Memory B cell (primary cell): ENCODE results near the gene KRTAP10-8.
A peak's percentile ranks its signal among the peaks of the same experiment; 100 is the strongest.

Source experiments
- ATAC-seq: fragments of 150-1000 bp; cut with Tn5 transposase; 2 replicates; pipeline ENCODE4 v1.10.0; 2021; ENCODE audit warnings: low read depth, mild to moderate bottlenecking, moderate library complexity
- DNase-seq, 2 donors: peaks; one replicate each; pipeline ENCODE4 v3.0.0; 2022; ENCODE audit warnings: low spot score in 2 of 2
- H3K27ac Mint-ChIP-seq: one replicate; pipeline ENCODE4 v1.8.0; 2022; ENCODE audit warnings: mild to moderate bottlenecking, moderate library complexity, mixed read lengths
- H3K27me3 Mint-ChIP-seq: one replicate; pipeline ENCODE4 v1.8.0; 2022; ENCODE audit warnings: mixed read lengths
- H3K36me3 Mint-ChIP-seq: one replicate; pipeline ENCODE4 v1.8.0; 2022; ENCODE audit warnings: mild to moderate bottlenecking, mixed read lengths
- H3K4me1 Mint-ChIP-seq: one replicate; pipeline ENCODE4 v1.8.0; 2022; ENCODE audit warnings: mixed read lengths
- H3K4me3 Mint-ChIP-seq: one replicate; pipeline ENCODE4 v1.8.0; 2022; ENCODE audit warnings: mild to moderate bottlenecking, moderate library complexity, mixed read lengths
- H3K9me3 Mint-ChIP-seq: one replicate; pipeline ENCODE4 v1.8.0; 2022; ENCODE audit warnings: mixed read lengths

Gene KRTAP10-8, protein sequence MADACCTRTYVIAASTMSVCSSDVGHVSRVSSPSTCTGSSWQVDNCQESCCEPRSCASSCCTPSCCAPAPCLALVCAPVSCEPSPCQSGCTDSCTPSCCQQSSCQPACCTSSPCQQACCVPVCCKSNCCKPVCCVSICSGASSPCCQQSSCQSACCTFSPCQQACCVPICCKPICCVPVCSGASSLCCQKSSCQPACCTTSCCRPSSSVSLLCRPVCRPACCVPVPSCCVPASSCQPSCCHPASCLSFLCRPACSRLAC

DNA sequence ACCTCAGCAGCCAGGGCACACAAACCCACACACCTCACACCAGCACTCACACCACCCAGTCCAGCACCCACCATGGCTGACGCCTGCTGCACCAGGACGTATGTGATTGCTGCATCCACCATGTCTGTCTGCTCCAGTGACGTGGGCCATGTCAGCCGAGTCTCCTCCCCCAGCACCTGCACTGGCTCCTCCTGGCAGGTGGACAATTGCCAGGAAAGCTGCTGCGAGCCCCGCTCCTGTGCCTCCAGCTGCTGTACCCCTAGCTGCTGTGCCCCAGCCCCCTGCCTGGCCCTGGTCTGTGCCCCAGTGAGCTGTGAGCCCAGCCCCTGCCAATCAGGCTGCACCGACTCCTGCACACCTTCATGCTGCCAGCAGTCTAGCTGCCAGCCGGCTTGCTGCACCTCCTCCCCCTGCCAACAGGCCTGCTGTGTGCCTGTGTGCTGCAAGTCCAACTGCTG, at the start of gene KRTAP10-8:
Gene KRTAP10-8, plus strand, starts transcription at position 51 of the 458 bp plus-strand sequence. Its CDS starts 22 bp downstream, at position 73.
- H3K4me3 Mint-ChIP-seq = no peak within 1 kb of the TSS
- no peaks in the 10 kb centered on the region for H3K4me1 Mint-ChIP-seq
- DNase-seq (no peak), ATAC-seq (no peak)
- peaks cover 15% of the 10 kb centered on the region for H3K9me3 Mint-ChIP-seq
- H3K27me3 Mint-ChIP-seq = peaks cover 19% of the 10 kb centered on the region
- no peak within 1 kb of the TSS for H3K27ac Mint-ChIP-seq
- peaks cover 9% of the 10 kb centered on the region for H3K36me3 Mint-ChIP-seq

DNA sequence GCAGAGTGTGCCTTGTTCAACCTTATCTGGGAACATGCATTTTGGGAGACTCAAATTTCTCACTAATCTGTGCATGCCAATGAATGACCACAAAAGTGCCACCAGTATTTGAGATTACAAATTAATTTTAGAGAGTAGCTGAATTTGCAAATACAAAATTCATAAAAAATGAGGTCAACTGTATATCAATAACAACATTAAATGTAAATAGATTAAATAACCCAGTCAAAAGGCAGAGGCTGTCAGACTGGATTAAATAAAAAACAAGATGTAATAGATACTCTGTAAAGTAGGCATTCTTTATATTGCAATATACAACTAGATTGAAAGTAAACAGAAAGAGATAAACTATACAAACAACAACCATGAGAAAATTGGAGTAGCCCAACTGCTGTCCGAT, 47.8 kb upstream of the KRTAP10-8 start:
- Mint-ChIP-seq H3K4me3 (no peak overlapping the region), H3K9me3 (peaks cover 22% of the 10 kb centered on the region), H3K4me1 (peaks cover 22% of the 10 kb centered on the region), H3K27me3 (peaks cover 2% of the 10 kb centered on the region), H3K36me3 (peaks cover 10% of the 10 kb centered on the region), H3K27ac (peak overlapping the region; percentile 90)
- DNase-seq (no peak), ATAC-seq (no peak)

DNA sequence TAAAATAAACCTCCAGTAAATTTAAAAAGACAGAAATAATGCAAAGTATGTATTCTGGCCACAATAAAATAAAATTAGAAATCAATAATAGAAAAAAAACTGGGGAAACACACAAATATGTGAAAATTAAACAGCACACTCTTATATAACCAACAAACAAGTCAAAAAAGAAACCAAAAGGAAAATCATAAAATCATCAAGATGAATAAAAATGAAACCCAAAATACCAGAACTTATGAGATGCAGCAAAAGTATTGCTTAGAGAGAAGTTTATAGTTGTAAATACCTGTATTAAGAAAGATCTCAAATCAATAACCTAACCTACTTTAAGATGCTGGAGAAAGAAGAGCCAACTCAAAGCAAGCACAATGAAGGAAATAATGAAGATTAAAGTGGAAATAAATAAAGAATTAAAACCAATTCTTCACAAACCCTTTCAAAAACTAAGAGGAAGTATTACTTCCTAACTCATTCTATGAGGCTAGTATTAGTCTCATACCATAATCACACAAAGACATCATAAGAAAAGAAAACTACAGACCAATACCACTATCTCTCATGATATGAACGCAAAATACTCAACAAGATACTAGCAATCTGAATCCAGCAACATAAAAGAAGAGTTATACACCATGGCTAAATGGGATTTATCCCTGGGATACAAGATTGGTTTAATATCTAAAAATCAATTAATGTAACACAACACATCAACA, 46.8 kb upstream of the KRTAP10-8 start:
- H3K4me3 Mint-ChIP-seq = peak overlapping the region; percentile 30
- peaks cover 22% of the 10 kb centered on the region for H3K4me1 Mint-ChIP-seq
- H3K36me3 Mint-ChIP-seq = peaks cover 8% of the 10 kb centered on the region
- H3K27ac Mint-ChIP-seq = peak overlapping the region; percentile 90
- peaks cover 1% of the 10 kb centered on the region for H3K27me3 Mint-ChIP-seq
- H3K9me3 Mint-ChIP-seq = peaks cover 20% of the 10 kb centered on the region
- DNase-seq (peak in 1 of 2 donors; percentile 8), ATAC-seq (peak; percentile 69)

DNA sequence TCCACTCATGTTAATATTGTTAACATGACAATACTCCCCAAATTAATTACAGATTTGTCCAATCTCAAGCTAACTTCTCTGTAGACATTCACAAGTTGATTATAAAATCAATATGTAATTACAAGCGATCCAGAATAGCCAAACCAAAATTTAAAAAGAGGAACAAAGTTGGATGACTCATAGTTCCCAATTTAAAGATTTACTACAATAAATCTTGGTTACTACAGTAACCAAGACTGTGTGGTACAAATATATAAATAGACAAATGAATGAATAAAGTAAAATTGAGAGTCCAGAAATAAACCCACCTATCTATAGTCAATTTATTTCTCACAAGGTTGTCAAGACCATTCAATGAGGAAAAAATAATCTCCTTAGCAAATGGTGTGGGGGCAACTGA, 45.5 kb upstream of the KRTAP10-8 start:
- Mint-ChIP-seq H3K4me3 (no peak overlapping the region), H3K36me3 (peaks cover 6% of the 10 kb centered on the region), H3K27me3 (peaks cover 1% of the 10 kb centered on the region), H3K27ac (peak overlapping the region; percentile 64), H3K9me3 (peaks cover 13% of the 10 kb centered on the region), H3K4me1 (peaks cover 20% of the 10 kb centered on the region)
- DNase-seq = no peak
- peak; percentile 72 for ATAC-seq

DNA sequence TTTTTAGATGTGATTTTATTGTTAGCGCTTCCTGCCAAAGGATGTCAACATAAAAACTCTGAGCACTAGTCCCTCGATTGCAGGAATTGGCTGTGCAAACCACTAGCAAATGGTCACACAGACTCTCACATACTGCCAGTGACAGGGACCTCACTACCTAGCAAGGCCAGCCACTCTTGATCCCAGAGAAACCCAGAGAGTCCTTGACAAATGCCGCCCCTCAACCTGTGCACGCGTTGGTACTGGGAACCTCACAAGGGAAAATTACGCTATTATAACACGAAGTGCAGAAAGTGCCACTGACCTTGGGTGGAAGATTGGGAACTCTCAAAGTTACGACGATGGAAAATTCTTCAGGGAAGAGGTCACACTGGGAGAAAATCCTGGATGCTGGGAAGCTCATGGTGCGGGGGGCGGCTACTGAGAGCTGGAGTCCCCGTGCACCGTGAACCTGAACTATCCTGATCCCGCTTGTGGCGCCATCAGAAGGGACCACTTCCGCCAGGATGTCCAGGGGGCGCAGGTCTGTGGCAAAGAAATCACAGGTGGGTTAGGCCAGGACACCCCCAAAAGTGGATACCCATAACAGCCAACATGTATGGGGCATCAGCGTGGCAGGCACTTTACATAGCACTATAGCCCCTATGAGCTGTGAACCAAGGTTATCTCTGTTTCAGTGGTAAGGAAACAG, 44.3 kb upstream of the KRTAP10-8 start:
- H3K4me1 Mint-ChIP-seq = peaks cover 15% of the 10 kb centered on the region
- H3K4me3 Mint-ChIP-seq = no peak overlapping the region

DNA sequence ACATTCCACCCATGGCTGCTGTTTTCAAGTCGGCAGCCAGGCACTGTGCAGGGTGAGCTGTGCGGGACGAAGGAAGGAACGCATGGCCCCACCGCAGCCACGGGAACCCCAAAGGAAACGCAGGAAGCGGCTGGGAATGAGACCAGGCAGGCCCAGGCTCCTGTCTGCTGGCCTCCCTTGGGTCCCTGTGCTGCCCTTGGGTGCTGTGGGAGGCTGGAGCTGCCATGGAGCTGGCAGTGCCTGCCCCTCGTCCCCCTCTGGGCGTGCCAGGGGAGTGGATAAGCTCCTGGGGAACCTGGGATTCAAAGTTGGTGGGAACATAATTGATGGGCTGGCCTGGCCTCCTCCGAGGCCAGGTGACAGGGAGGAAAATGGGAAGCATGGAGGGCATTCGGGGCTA, 43.6 kb upstream of the KRTAP10-8 start:
- H3K36me3 Mint-ChIP-seq = peaks cover 1% of the 10 kb centered on the region
- no peak for DNase-seq
- H3K4me1 Mint-ChIP-seq = peaks cover 15% of the 10 kb centered on the region
- H3K4me3 Mint-ChIP-seq = no peak overlapping the region
- H3K27ac Mint-ChIP-seq = no peak overlapping the region
- ATAC-seq = no peak
- H3K9me3 Mint-ChIP-seq = peaks cover 3% of the 10 kb centered on the region
- H3K27me3 Mint-ChIP-seq = peaks cover 8% of the 10 kb centered on the region

More for the DNA sequence above, 44.3 kb upstream of the KRTAP10-8 start:
- no peak for DNase-seq
- ATAC-seq = no peak
- Mint-ChIP-seq H3K27ac (peak overlapping the region; percentile 64), H3K27me3 (peaks cover 8% of the 10 kb centered on the region), H3K9me3 (peaks cover 7% of the 10 kb centered on the region), H3K36me3 (peaks cover 3% of the 10 kb centered on the region)

DNA sequence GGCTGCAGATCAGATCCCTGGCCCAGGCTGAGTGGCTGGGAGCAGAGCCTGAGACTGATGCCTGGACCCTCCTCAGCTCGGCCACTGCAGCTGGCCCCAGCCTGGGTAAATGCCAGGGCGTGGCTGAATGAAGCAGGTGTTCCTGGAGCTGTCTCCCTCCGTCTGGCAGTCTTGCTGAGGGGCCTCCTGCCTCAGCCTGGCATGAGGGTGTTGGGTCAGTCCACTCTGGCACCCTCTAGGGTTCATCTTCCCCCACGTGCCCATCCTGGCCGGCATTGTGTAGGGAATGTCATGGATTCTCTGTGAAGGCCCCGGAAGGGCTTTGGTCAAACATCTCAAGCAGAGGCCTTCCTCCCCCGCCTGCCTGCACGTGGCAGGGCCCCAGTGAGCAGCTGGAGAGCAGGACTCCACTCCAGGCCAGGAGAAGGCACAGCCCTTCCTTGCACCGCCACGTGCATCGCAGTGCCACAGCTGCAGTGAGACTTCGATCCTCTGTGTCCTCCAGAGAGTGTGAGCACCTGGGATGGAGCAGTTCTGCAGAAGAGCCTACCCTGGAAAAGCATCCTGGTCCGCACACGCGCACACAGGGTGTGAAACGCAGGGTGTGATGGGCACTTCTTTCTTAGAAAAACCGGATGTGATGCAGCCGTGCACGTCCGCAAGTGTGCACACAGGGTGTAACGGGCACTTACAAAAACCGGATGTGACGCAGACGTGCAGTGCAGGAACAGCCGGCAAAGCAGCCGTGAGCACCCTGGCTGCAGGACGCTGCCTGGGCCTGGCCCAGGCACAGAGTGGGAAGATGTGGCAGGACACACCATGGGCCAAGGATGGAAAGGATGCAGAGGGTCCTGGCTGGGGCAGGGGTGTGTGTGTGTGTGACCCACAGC, 43.0 kb upstream of the KRTAP10-8 start:
- peaks cover 15% of the 10 kb centered on the region for H3K4me1 Mint-ChIP-seq
- H3K4me3 Mint-ChIP-seq = no peak overlapping the region
- H3K36me3 Mint-ChIP-seq = peaks cover 1% of the 10 kb centered on the region
- H3K9me3 Mint-ChIP-seq = peaks cover 2% of the 10 kb centered on the region
- peak overlapping the region; percentile 43 for H3K27ac Mint-ChIP-seq
- DNase-seq = no peak
- H3K27me3 Mint-ChIP-seq = peaks cover 8% of the 10 kb centered on the region
- ATAC-seq = no peak

DNA sequence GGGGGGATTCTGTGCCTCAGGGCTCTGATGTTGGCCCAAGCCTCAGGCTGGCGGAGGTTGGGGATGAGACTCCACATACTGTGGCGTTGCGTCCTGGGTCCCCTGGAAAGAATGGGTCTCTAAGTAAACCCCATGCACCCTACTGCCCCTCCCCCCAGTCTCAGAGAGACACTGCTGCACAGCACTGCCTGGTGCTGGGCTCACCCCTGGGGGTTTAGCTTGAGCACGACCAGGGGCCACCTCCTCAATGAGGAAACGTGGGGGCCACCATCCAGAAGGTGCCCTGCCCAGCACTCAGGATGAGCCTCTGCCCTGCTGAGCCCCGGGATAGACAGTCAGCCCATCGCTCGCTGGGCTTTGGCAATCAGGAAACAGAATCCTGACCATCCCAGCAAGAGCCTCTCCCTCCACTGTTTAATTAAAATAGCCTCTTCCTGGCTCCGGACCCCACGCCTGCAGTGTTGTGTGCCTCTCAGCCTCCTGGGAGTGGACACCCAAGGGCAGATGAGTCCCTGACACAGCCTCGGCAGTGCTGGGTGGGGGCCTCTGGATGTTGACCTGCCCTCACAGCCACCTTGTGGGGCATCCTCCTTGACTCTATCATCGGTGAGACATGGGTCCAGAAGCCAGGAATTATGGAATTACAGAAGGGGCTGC, 41.9 kb upstream of the KRTAP10-8 start:
- DNase-seq (no peak), ATAC-seq (no peak)
- H3K36me3 Mint-ChIP-seq = peaks cover 1% of the 10 kb centered on the region
- H3K4me3 Mint-ChIP-seq = no peak overlapping the region
- peaks cover 15% of the 10 kb centered on the region for H3K27me3 Mint-ChIP-seq
- H3K4me1 Mint-ChIP-seq = peaks cover 13% of the 10 kb centered on the region
- no peak overlapping the region for H3K27ac Mint-ChIP-seq
- H3K9me3 Mint-ChIP-seq = peaks cover 2% of the 10 kb centered on the region

DNA sequence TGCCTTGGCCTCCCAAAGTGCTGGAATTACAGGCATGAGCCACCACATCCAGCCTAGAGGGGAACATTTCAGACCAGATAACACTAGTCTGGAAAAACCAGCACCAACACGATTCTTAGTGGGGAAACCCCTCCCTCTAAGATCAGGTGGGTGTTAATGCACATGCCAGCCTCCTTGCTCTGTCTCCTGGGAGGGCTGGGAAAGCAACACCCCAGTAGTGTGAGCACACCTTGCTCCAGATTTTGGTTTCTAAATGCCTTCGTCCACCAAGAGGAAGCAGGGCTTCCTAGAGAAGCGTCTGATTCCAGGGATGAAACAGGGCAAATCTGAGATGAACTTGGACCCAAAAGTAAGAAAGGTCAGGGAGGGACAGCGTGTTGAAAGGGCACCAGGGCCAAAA, 40.6 kb upstream of the KRTAP10-8 start:
- Mint-ChIP-seq H3K36me3 (peaks cover 1% of the 10 kb centered on the region), H3K4me3 (no peak overlapping the region), H3K9me3 (peaks cover 2% of the 10 kb centered on the region), H3K27ac (no peak overlapping the region), H3K4me1 (peaks cover 9% of the 10 kb centered on the region), H3K27me3 (peaks cover 19% of the 10 kb centered on the region)
- ATAC-seq (no peak), DNase-seq (no peak)

DNA sequence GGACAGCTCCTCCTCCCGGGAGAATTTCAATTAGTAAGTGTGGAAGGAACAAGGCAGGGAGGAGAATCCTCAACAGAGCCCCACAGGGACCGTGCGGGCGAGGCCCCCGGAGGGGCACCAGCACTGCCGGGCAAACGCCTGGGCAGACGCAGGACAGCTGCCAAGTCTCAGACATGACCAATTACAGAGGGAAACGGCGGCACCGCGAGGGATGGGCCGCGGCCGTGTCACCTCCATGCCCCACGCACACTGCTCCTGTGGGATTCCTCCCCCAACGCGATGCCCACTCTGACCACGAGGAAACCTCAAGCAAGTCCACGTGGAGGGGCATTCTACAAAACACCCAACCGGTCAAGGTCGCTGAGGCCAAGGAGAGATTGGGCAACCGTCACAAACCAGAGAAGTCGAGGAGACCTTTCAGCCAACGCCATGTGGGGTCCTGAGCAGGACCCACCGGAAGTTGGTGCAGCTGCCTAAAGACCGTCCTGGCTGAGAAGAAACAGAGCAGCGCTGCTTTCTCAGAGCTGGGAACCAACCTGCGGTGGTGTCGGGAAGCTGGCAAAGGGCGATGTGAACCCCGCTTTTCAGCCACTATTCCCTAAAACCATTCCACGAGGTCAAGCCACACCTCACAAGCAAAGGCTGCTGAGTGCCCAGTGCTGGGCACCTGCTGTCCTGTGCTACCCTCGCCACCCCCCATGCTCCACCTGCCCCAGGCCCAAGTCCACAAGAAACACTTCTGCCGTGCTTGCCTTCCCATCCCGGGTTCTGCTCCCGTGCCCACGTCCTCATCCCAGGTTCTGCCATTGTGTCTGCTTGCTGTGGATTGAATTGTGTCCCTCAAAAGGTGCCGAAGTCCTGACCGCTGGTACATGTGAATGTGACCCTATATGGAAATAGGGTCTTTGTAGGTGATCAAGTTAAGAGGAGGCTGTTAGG, 39.8 kb upstream of the KRTAP10-8 start:
- Mint-ChIP-seq H3K9me3 (peaks cover 5% of the 10 kb centered on the region), H3K4me3 (no peak overlapping the region), H3K27me3 (peaks cover 19% of the 10 kb centered on the region), H3K27ac (no peak overlapping the region), H3K36me3 (peaks cover 3% of the 10 kb centered on the region), H3K4me1 (peaks cover 8% of the 10 kb centered on the region)
- DNase-seq (no peak), ATAC-seq (no peak)

DNA sequence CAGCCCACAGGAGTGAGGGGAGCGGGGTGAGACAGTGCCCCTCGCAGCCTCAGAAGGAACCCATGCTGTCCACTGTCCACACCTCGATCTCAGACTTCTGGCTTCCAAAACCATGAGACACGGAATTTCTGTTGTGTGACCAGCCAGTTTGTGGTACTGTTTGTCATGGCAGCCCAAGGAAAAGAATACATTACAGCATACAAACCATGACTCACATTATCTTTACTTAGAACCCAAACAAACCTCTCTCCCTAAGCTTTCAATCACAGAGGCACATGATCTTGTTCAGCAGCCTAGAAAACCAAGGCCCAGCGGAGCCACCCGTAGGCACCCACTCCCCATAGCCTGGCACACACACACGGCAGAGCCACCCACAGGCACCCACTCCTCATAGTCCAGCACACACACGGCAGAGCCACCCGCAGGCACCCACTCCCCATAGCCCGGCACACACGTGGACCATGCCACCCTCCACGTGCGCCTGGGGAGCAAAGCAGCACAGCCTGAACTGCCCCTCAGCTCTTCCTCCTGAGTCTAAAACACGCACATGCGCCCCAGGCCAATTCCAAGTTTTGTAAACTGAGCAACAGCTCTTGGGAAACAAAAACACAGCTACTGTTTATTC, 38.8 kb upstream of the KRTAP10-8 start:
- Mint-ChIP-seq H3K9me3 (peaks cover 9% of the 10 kb centered on the region), H3K27me3 (peaks cover 22% of the 10 kb centered on the region), H3K27ac (no peak overlapping the region), H3K4me3 (no peak overlapping the region), H3K36me3 (peaks cover 3% of the 10 kb centered on the region), H3K4me1 (peaks cover 2% of the 10 kb centered on the region)
- DNase-seq = no peak
- ATAC-seq = no peak
